PC-9 (cell line): Measurements from ENCODE around the gene POFUT2.

Experiments
- CTCF ChIP-seq: fragments of 200-600 bp; sonication (generic); conservative IDR thresholded peaks from 2 replicates; pipeline ENCODE4 v1.6.1; 2017; ENCODE audit warnings: mixed run types, antibody characterized with exemption, mild to moderate bottlenecking, moderate library complexity
- EZH2 ChIP-seq: fragments of 200-600 bp; sonication (generic); IDR thresholded peaks from 2 replicates; pipeline ENCODE4 v1.8.0; 2017; ENCODE audit warnings: antibody characterized with exemption, low read depth

- no peak for TF ChIP-seq CTCF
- TF ChIP-seq EZH2 = no peak
These were observed 70.7 kb downstream of the POFUT2 start for GRCh38 chr21:45217010-45217409.
